Aorta (tissue), 5 donors: ENCODE data around the gene RHBG. TPM values are rescaled to one million over a fixed set of nuclear protein-coding genes. Genes with fewer than 3 reads are reported as not detected.

Source experiments
- ATAC-seq: fragments of 200-7000 bp; cut with Tn5 transposase; one replicate; pipeline ENCODE4 v1.9.1; 2022; ENCODE audit warnings: moderate library complexity; ENCODE audit not compliant: low FRiP score
- DNase-seq, 2 donors: peaks; one replicate each; pipeline ENCODE4 v3.0.0-alpha.2; 2020
- H3K27ac ChIP-seq, 2 donors: one replicate each; pipeline ENCODE4 v1.5.1; 2013; ENCODE audit warnings: low read length in 2 of 2, mild to moderate bottlenecking in 2 of 2, moderate library complexity in 2 of 2, control low read depth in 1 of 2, inconsistent platforms in 1 of 2, low read depth in 1 of 2
- H3K27me3 ChIP-seq, 2 donors: one replicate each; pipeline ENCODE4 v1.6.1; 2013; ENCODE audit warnings: control low read depth in 1 of 2, low read length in 1 of 2, mild to moderate bottlenecking in 1 of 2, moderate library complexity in 1 of 2; ENCODE audit not compliant: insufficient read depth in 2 of 2, control insufficient read depth in 1 of 2
- H3K36me3 ChIP-seq, 2 donors: one replicate each; pipeline ENCODE4 v1.6.1; 2013; ENCODE audit warnings: control low read depth in 1 of 2, low read length in 1 of 2, mild to moderate bottlenecking in 1 of 2; ENCODE audit not compliant: insufficient read depth in 2 of 2, control insufficient read depth in 1 of 2
- H3K4me1 ChIP-seq, 2 donors: one replicate each; pipeline ENCODE4 v1.6.1; 2013; ENCODE audit warnings: low read length in 2 of 2, control low read depth in 1 of 2, mild to moderate bottlenecking in 1 of 2, moderate library complexity in 1 of 2; ENCODE audit not compliant: insufficient read depth in 2 of 2, control insufficient read depth in 1 of 2
- H3K4me3 ChIP-seq, 2 donors: one replicate each; pipeline ENCODE4 v1.5.1; 2013; ENCODE audit warnings: low read length in 2 of 2, control low read depth in 1 of 2, mild to moderate bottlenecking in 1 of 2
- H3K9me3 ChIP-seq: one replicate; pipeline ENCODE4 v1.6.1; 2013; ENCODE audit warnings: mild to moderate bottlenecking, low read length; ENCODE audit not compliant: control insufficient read depth
- WGBS, 2 donors: extraction: QIAGEN DNeasy Blood & Tissue Kit; methylation state at CpG; one replicate each; pipeline ENCODE4 v1.1.7; 2013; 5-methylcytosine and 5-hydroxymethylcytosine counted together
- intact Hi-C, 2 donors: fragments of 100-400 bp; cut with DNase I; formaldehyde crosslinking; loops; one replicate each; pipeline versions ENCODE4 v1.14.2 to v1.15.0; 2022
- polyA plus RNA-seq, 2 donors: library from polyadenylated mRNA; stranded (reverse); fragments of 200-250 nt; gene quantifications; one replicate each; pipeline ENCODE4 v1.2.3, GENCODE V29; 2013
- total RNA-seq, 2 donors: library from RNA; stranded (reverse); fragmentation: NEBNext Ultra II Directional; extraction: Animal tissue kit (Norgen Biotek cat#: 25700); gene quantifications; one replicate each; pipeline ENCODE4 v1.2.1, GENCODE V29; 2021
- donor health status: healthy with polysubstance abuse.
- donor health status: Bipolar disorder and iron deficiency.
- donor health status: DM: no; HTN: no; CAD: no.
- donor health status: DM: no; HTN: no; CAD: no.
- donor health status: DM: yes; HTN: yes; CAD: no.

Gene RHBG
- total and polyA plus RNA-seq, 4 donors, result not detected

GRCh38 chr1:156430303-156430702 is 61.3 kb downstream of the RHBG start:
- ATAC-seq, result no peak
- H3K36me3 ChIP-seq, result no peaks in the 10 kb centered on the region
- H3K27me3 ChIP-seq, result peaks cover 0 to 6% of the 10 kb centered on the region in 2 donors
- intact Hi-C loops, result no loop called here
- H3K4me1 ChIP-seq, result no peaks in the 10 kb centered on the region
- H3K27ac ChIP-seq, result no peak overlapping the region
- WGBS, 2 donors, result 9% methylated on average over 7 of the region's 7 CpGs
- no peak for DNase-seq
- H3K4me3 ChIP-seq, result no peak overlapping the region
- H3K9me3 ChIP-seq, result no peaks in the 10 kb centered on the region

- Histone ChIP-seq H3K4me1 (no peaks in the 10 kb centered on the region), H3K9me3 (no peaks in the 10 kb centered on the region), H3K4me3 (no peak overlapping the region), H3K36me3 (no peaks in the 10 kb centered on the region), H3K27ac (no peak overlapping the region), H3K27me3 (peaks cover 0 to 6% of the 10 kb centered on the region in 2 donors)
- WGBS, 2 donors, result 13 to 20% methylated on average over 3 of the region's 3 CpGs
- ATAC-seq (no peak), DNase-seq (no peak)
- intact Hi-C loops, result no loop called here
Observed at GRCh38 chr1:156430866-156431265, 61.9 kb downstream of the RHBG start.

GRCh38 chr1:156431366-156431765 is 62.4 kb downstream of the RHBG start:
- Histone ChIP-seq H3K36me3 (no peaks in the 10 kb centered on the region), H3K4me1 (no peaks in the 10 kb centered on the region), H3K27me3 (peaks cover 0 to 6% of the 10 kb centered on the region in 2 donors), H3K27ac (no peak overlapping the region), H3K9me3 (no peaks in the 10 kb centered on the region), H3K4me3 (no peak overlapping the region)
- intact Hi-C loops, result no loop called here
- no peak for DNase-seq
- ATAC-seq, result no peak
- WGBS, 2 donors, result 57 to 58% methylated on average over 4 of the region's 4 CpGs

GRCh38 chr1:156431769-156432668 is 63.0 kb downstream of the RHBG start:
- intact Hi-C loops, result no loop called here
- Histone ChIP-seq H3K9me3 (no peaks in the 10 kb centered on the region), H3K27ac (no peak overlapping the region), H3K4me1 (no peaks in the 10 kb centered on the region), H3K27me3 (peaks cover 0 to 6% of the 10 kb centered on the region in 2 donors), H3K4me3 (no peak overlapping the region), H3K36me3 (no peaks in the 10 kb centered on the region)
- no peak for ATAC-seq
- WGBS, 2 donors, result 31% methylated on average over 12 of the region's 12 CpGs
- DNase-seq, result no peak

- Histone ChIP-seq H3K4me3 (no peak overlapping the region), H3K4me1 (no peaks in the 10 kb centered on the region), H3K27ac (no peak overlapping the region), H3K9me3 (no peaks in the 10 kb centered on the region), H3K36me3 (no peaks in the 10 kb centered on the region), H3K27me3 (peaks cover 0 to 6% of the 10 kb centered on the region in 2 donors)
- DNase-seq (no peak), ATAC-seq (no peak)
- intact Hi-C loops, result no loop called here
- WGBS, 2 donors, result 10 to 11% methylated on average over 11 of the region's 11 CpGs
Observed at GRCh38 chr1:156432669-156433018, 63.6 kb downstream of the RHBG start.

- Histone ChIP-seq H3K9me3 (no peaks in the 10 kb centered on the region), H3K36me3 (no peaks in the 10 kb centered on the region), H3K4me1 (no peaks in the 10 kb centered on the region), H3K27me3 (peaks cover 0 to 6% of the 10 kb centered on the region in 2 donors), H3K4me3 (no peak overlapping the region), H3K27ac (no peak overlapping the region)
- ATAC-seq (no peak), DNase-seq (no peak)
- intact Hi-C loops, result no loop called here
- 35 to 39% methylated on average over 4 of the region's 4 CpGs for WGBS, 2 donors
Observed at GRCh38 chr1:156433032-156433431, 64.0 kb downstream of the RHBG start.

GRCh38 chr1:156433602-156434001 is 64.6 kb downstream of the RHBG start:
- WGBS, 2 donors, result 67 to 84% methylated on average over 1 of the region's 1 CpG
- no peak for ATAC-seq
- Histone ChIP-seq H3K36me3 (no peaks in the 10 kb centered on the region), H3K27ac (no peak overlapping the region), H3K4me1 (no peaks in the 10 kb centered on the region), H3K4me3 (no peak overlapping the region), H3K9me3 (no peaks in the 10 kb centered on the region), H3K27me3 (peaks cover 0 to 6% of the 10 kb centered on the region in 2 donors)
- intact Hi-C loops, result no loop called here
- no peak for DNase-seq
